Activated B cell treated with CpG ODN at 0.5 μM for 24 hours (primary cell): ENCODE data around the gene VKORC1. TPM values are rescaled to one million over a fixed set of nuclear protein-coding genes. Genes with fewer than 3 reads are reported as not detected.

ENCODE experiments used
- ATAC-seq: fragments of 200-7000 bp; cut with Tn5 transposase; one replicate; pipeline ENCODE4 v1.10.0; 2021; ENCODE audit warnings: low read depth, mild to moderate bottlenecking, moderate library complexity
- CTCF ChIA-PET: fragments of 350-600 bp; sonication (Branson Sonifier 250); formaldehyde crosslinking; loops from one replicate; lab custom pipeline; 2021; ENCODE audit warnings: antibody characterized with exemption; lab: Charles Lee
- POLR2A ChIA-PET: fragments of 350-600 bp; sonication (Branson Sonifier 250); formaldehyde crosslinking; loops from one replicate; lab custom pipeline; 2021; ENCODE audit warnings: antibody characterized with exemption; lab: Charles Lee
- DNase-seq: peaks from one replicate; pipeline ENCODE4 v3.0.0; 2022
- H3K27ac Mint-ChIP-seq: one replicate; pipeline ENCODE4 v1.8.0; 2020; ENCODE audit warnings: mixed read lengths
- H3K27me3 Mint-ChIP-seq: one replicate; pipeline ENCODE4 v1.8.0; 2021; ENCODE audit warnings: mixed read lengths
- H3K36me3 Mint-ChIP-seq: one replicate; pipeline ENCODE4 v1.8.0; 2021; ENCODE audit warnings: low read depth, mixed read lengths
- H3K4me1 Mint-ChIP-seq: one replicate; pipeline ENCODE4 v1.8.0; 2021; ENCODE audit warnings: mixed read lengths
- H3K4me3 Mint-ChIP-seq: one replicate; pipeline ENCODE4 v1.8.0; 2020; ENCODE audit warnings: mild to moderate bottlenecking, mixed read lengths
- H3K9me3 Mint-ChIP-seq: one replicate; pipeline ENCODE4 v1.8.0; 2020; ENCODE audit warnings: mixed read lengths
- intact Hi-C: fragments of 100-400 bp; cut with micrococcal nuclease; formaldehyde crosslinking; loops from one replicate; pipeline ENCODE4 v1.15.1; 2024
- total RNA-seq: library from RNA; stranded (reverse); gene quantifications from 2 replicates; pipeline ENCODE4 v1.2.3, GENCODE V29; 2022
- TF ChIP-seq, protein P1 (sequence below): fragments of 200-600 bp; IDR thresholded peaks from one replicate; pipeline ENCODE4 v1.8.0; 2022; ENCODE audit warnings: antibody characterized with exemption, mild to moderate bottlenecking

The VKORC1 gene
- total RNA-seq, 1 donor from 2014 or later: 41.9 TPM

GRCh38 chr16:31077024-31077423 is 17.6 kb downstream of the VKORC1 start:
- Mint-ChIP-seq H3K27me3 (no peaks in the 10 kb centered on the region), H3K27ac (no peak overlapping the region), H3K36me3 (peaks cover 77% of the 10 kb centered on the region), H3K9me3 (no peaks in the 10 kb centered on the region), H3K4me1 (peaks cover 32% of the 10 kb centered on the region), H3K4me3 (no peak overlapping the region)
- CTCF ChIA-PET: no interaction called here
- intact Hi-C loops: no loop called here
- TF ChIP-seq, protein P1, sequence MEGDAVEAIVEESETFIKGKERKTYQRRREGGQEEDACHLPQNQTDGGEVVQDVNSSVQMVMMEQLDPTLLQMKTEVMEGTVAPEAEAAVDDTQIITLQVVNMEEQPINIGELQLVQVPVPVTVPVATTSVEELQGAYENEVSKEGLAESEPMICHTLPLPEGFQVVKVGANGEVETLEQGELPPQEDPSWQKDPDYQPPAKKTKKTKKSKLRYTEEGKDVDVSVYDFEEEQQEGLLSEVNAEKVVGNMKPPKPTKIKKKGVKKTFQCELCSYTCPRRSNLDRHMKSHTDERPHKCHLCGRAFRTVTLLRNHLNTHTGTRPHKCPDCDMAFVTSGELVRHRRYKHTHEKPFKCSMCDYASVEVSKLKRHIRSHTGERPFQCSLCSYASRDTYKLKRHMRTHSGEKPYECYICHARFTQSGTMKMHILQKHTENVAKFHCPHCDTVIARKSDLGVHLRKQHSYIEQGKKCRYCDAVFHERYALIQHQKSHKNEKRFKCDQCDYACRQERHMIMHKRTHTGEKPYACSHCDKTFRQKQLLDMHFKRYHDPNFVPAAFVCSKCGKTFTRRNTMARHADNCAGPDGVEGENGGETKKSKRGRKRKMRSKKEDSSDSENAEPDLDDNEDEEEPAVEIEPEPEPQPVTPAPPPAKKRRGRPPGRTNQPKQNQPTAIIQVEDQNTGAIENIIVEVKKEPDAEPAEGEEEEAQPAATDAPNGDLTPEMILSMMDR: no peak
- POLR2A ChIA-PET: no interaction called here
- no peak for ATAC-seq
- no peak for DNase-seq

DNA sequence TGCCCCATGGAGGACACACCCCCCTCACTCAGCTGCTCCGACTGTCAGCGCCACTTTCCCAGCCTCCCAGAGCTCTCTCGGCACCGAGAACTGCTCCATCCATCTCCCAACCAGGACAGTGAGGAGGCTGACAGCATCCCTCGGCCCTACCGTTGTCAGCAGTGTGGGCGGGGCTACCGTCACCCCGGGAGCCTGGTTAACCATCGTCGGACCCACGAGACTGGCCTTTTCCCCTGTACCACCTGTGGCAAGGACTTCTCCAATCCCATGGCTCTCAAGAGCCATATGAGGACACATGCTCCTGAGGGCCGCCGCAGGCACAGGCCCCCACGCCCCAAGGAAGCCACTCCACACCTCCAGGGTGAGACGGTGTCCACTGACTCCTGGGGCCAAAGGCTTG is 18.3 kb downstream of the VKORC1 start:
- H3K27ac Mint-ChIP-seq: no peak overlapping the region
- DNase-seq (no peak), ATAC-seq (no peak)
- H3K4me1 Mint-ChIP-seq: peaks cover 37% of the 10 kb centered on the region
- ChIA-PET CTCF (no interaction called here), POLR2A (interaction anchor here (1.6 kb wide), 1 partner anchor 16 kb away, joined by 8 read pairs; no protein-coding TSS in a partner anchor)
- intact Hi-C loops: no loop called here
- TF ChIP-seq, protein P1: no peak
- peaks cover 74% of the 10 kb centered on the region for H3K36me3 Mint-ChIP-seq
- H3K9me3 Mint-ChIP-seq: no peaks in the 10 kb centered on the region
- peak overlapping the region; percentile 95 for H3K4me3 Mint-ChIP-seq
- H3K27me3 Mint-ChIP-seq: no peaks in the 10 kb centered on the region

DNA sequence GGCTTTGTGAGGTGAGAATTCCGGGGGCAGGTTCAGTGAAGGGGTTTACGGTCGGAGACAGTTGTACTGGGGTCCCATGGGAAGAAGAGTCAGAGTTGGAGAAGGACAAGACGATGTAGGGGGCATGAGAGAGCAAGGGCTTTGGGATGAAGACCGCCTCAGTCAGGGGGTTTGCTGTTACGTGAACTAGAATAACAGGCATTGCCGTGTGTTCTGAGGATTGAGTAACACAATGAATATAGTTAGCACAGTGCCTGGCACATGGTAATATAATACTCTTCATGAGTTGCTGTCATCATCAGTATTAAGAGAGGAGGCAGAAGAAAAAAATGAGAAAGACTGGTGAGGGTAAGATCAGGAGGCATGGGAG is 19.8 kb downstream of the VKORC1 start:
- DNase-seq: no peak
- Mint-ChIP-seq H3K4me1 (peaks cover 34% of the 10 kb centered on the region), H3K4me3 (peak overlapping the region; percentile 95), H3K27ac (peak overlapping the region; percentile 91), H3K9me3 (no peaks in the 10 kb centered on the region), H3K27me3 (no peaks in the 10 kb centered on the region), H3K36me3 (peaks cover 60% of the 10 kb centered on the region)
- CTCF ChIA-PET: interaction anchor here (1.4 kb wide), 2 partner anchors 68 to 386 kb away, joined by 3 to 8 read pairs; no protein-coding TSS in a partner anchor
- TF ChIP-seq, protein P1: no peak
- POLR2A ChIA-PET: interaction anchor here (0.7 to 2.9 kb wide), 20 partner anchors 9 to 799 kb away, joined by 3 to 59 read pairs (median 10); partner anchors contain the start of genes ARMC5, FBRS, FUS and KAT8
- intact Hi-C loops: loop anchor here (1.0 to 5.0 kb wide), 12 partner anchors 20 to 548 kb away; partner anchors contain the start of genes ARMC5, CTF1, FBXL19 and FUS
- ATAC-seq: no peak

GRCh38 chr16:31073970-31074813 is 20.4 kb downstream of the VKORC1 start, which contains the start of the genes ZNF646 and ZNF668:
TSS of gene ZNF646 (plus strand) at chr16:31074422. CDS start at chr16:31076325, 1,903 bp downstream.
TSS of gene ZNF668 (minus strand) at chr16:31074240. CDS start at chr16:31064459, 9,781 bp downstream.
- ChIA-PET POLR2A (interaction anchor here (0.6 to 2.9 kb wide), 36 partner anchors 8 to 1148 kb away, joined by 3 to 59 read pairs (median 5); partner anchors contain the start of genes ARMC5, FBRS, FUS and KAT8), CTCF (interaction anchor here (1.0 to 1.9 kb wide), 5 partner anchors 68 to 387 kb away, joined by 3 to 8 read pairs (median 3); partner anchors contain the start of genes HSD3B7 and ZNF843)
- TF ChIP-seq, protein P1: no peak
- H3K27me3 Mint-ChIP-seq: no peaks in the 10 kb centered on the region
- H3K4me3 Mint-ChIP-seq: peak within 1 kb of the TSS; percentile 96
- ATAC-seq (peak; percentile 83), DNase-seq (peak; percentile 86)
- intact Hi-C loops: loop anchor here (1.0 to 5.0 kb wide), 13 partner anchors 20 to 547 kb away; partner anchors contain the start of genes ARMC5, CTF1, FBXL19 and FUS
- peak within 1 kb of the TSS; percentile 91 for H3K27ac Mint-ChIP-seq
- peaks cover 54% of the 10 kb centered on the region for H3K36me3 Mint-ChIP-seq
- peaks cover 34% of the 10 kb centered on the region for H3K4me1 Mint-ChIP-seq
- H3K9me3 Mint-ChIP-seq: no peaks in the 10 kb centered on the region
